RKO (cell line): ENCODE results near the gene SDK2.

Experiments used
- DNase-seq: peaks from one replicate; pipeline ENCODE4 v3.0.0-alpha.2; 2016; ENCODE audit warnings: low spot score

Gene SDK2

GRCh38 chr17:73506470-73507435 lies 137.5 kb downstream of the SDK2 start:
- DNase-seq = no peak

GRCh38 chr17:73503560-73503959 lies 140.7 kb downstream of the SDK2 start:
- DNase-seq = no peak

- DNase-seq = no peak
Measured at GRCh38 chr17:73500414-73500999, 143.7 kb downstream of the SDK2 start.

- no peak for DNase-seq
Measured at GRCh38 chr17:73498886-73499554, 145.2 kb downstream of the SDK2 start.

- DNase-seq = no peak
Measured at GRCh38 chr17:73498176-73498575, 146.1 kb downstream of the SDK2 start.

GRCh38 chr17:73497721-73498120 lies 146.5 kb downstream of the SDK2 start:
- DNase-seq = no peak

- DNase-seq = no peak
Measured at GRCh38 chr17:73496232-73496631, 148.0 kb downstream of the SDK2 start.

GRCh38 chr17:73495641-73496040 lies 148.6 kb downstream of the SDK2 start:
- no peak for DNase-seq

- no peak for DNase-seq
Measured at GRCh38 chr17:73494950-73495349, 149.3 kb downstream of the SDK2 start.

GRCh38 chr17:73493956-73494926 lies 150.0 kb downstream of the SDK2 start:
- no peak for DNase-seq

GRCh38 chr17:73492821-73493814 lies 151.1 kb downstream of the SDK2 start:
- no peak for DNase-seq

GRCh38 chr17:73492125-73492820 lies 152.0 kb downstream of the SDK2 start:
- no peak for DNase-seq

GRCh38 chr17:73491648-73492047 lies 152.6 kb downstream of the SDK2 start:
- no peak for DNase-seq

GRCh38 chr17:73490851-73491250 lies 153.4 kb downstream of the SDK2 start:
- DNase-seq = no peak

- no peak for DNase-seq
Measured at GRCh38 chr17:73489991-73490390, 154.3 kb downstream of the SDK2 start.

GRCh38 chr17:73489333-73489732 lies 154.9 kb downstream of the SDK2 start:
- no peak for DNase-seq

- no peak for DNase-seq
Measured at GRCh38 chr17:73485130-73485529, 159.1 kb downstream of the SDK2 start.

GRCh38 chr17:73482894-73483293 lies 161.4 kb downstream of the SDK2 start:
- no peak for DNase-seq

- DNase-seq = no peak
Measured at GRCh38 chr17:73482251-73482716, 162.0 kb downstream of the SDK2 start.

GRCh38 chr17:73481676-73482075 lies 162.6 kb downstream of the SDK2 start:
- DNase-seq = no peak
